ENCODE measurements around the gene OGFOD3. TPM values are rescaled to one million over a fixed set of nuclear protein-coding genes. Genes with fewer than 3 reads are reported as not detected.

Gene OGFOD3
- total RNA-seq, 4 donors from 2014 or later: 13.0 to 33.5 (median 20.0) TPM

GRCh38 chr17:82342361-82343079, 75.9 kb downstream of the OGFOD3 start:
- Histone ChIP-seq H3K4me3 (no peak overlapping the region), H3K9me3 (no peaks in the 10 kb centered on the region), H3K4me1 (peaks cover 15% of the 10 kb centered on the region), H3K27me3 (no peaks in the 10 kb centered on the region), H3K27ac (no peak overlapping the region), H3K36me3 (no peaks in the 10 kb centered on the region)
- DNase-seq (ENCODE audit: low spot score in 2 of 2): no peak
- WGBS: 76% methylated on average over 22 of the region's 28 CpGs
- TF ChIP-seq CTCF (IDR thresholded peaks at IDR 0.05): no peak
- no peak for TF ChIP-seq POLR2AphosphoS5 (IDR thresholded peaks at IDR 0.05)
- no peak for TF ChIP-seq POLR2A (IDR thresholded peaks at IDR 0.05)
- no peak for TF ChIP-seq EP300 (IDR thresholded peaks at IDR 0.05)

GRCh38 chr17:82339634-82340580, 78.5 kb downstream of the OGFOD3 start:
- Histone ChIP-seq H3K27me3 (peaks cover 7% of the 10 kb centered on the region), H3K4me1 (peaks cover 35% of the 10 kb centered on the region), H3K4me3 (peak overlapping the region; percentile 41), H3K9me3 (no peaks in the 10 kb centered on the region), H3K27ac (no peak overlapping the region), H3K36me3 (no peaks in the 10 kb centered on the region)
- 47% methylated on average over 9 of the region's 10 CpGs for WGBS
- TF ChIP-seq POLR2AphosphoS5 (IDR thresholded peaks at IDR 0.05): no peak
- TF ChIP-seq POLR2A (IDR thresholded peaks at IDR 0.05): no peak
- peak in 1 of 2 donors; percentile 60 for DNase-seq (ENCODE audit: low spot score in 2 of 2)

Other genes with a start within 250 kb of the OGFOD3 start
- gene CCDC57, start 205.7 kb downstream of the OGFOD3 start, total RNA-seq: 10 to 100 TPM; 16.1 to 29.8 (median 20.3) TPM
- 1 to 10 TPM; 3.6 to 7.6 (median 4.5) TPM for gene SLC16A3, start 189.5 kb downstream of the OGFOD3 start, total RNA-seq
- gene CSNK1D, start 144.9 kb downstream of the OGFOD3 start, total RNA-seq: 100 to 1,000 TPM in 1 of 4 donors, 10 to 100 TPM in 3; 52.3 to 142 (median 58.8) TPM
- gene CD7, start 101.0 kb downstream of the OGFOD3 start, total RNA-seq: 1 to 10 TPM in 3 of 4 donors, under 1 TPM in 1; 0.29 to 4.4 (median 1.6) TPM
- gene SECTM1, start 84.8 kb downstream of the OGFOD3 start, total RNA-seq: 10 to 100 TPM in 3 of 4 donors, 1 to 10 TPM in 1; 9.5 to 37.8 (median 16.6) TPM
- not detected for gene TEX19, start 59.3 kb downstream of the OGFOD3 start, total RNA-seq
- not detected for gene UTS2R, start 46.8 kb downstream of the OGFOD3 start, total RNA-seq
- gene HEXD, start 239 bp downstream of the OGFOD3 start, total RNA-seq: 10 to 100 TPM; 28.1 to 84.6 (median 33.4) TPM
- gene CYBC1, start 32.2 kb upstream of the OGFOD3 start, total RNA-seq: 10 to 100 TPM; 36.4 to 53.1 (median 45.6) TPM
- 100 to 1,000 TPM in 1 of 4 donors, 10 to 100 TPM in 3; 37.6 to 105 (median 44.7) TPM for gene NARF, start 40.2 kb upstream of the OGFOD3 start, total RNA-seq
- 10 to 100 TPM; 62.7 to 94.5 (median 78.4) TPM for gene FOXK2, start 101.1 kb upstream of the OGFOD3 start, total RNA-seq
- gene WDR45B, start 229.9 kb upstream of the OGFOD3 start, total RNA-seq: 10 to 100 TPM; 70.1 to 96.8 (median 90.0) TPM

All from suprapubic skin (tissue), 4 donors.